Esophagus muscularis mucosa (tissue), 4 donors: ENCODE results near the gene C11orf21. TPM values are rescaled to one million over a fixed set of nuclear protein-coding genes. Genes with fewer than 3 reads are reported as not detected.

Source experiments
- DNase-seq: peaks from one replicate; pipeline ENCODE4 v3.0.0-alpha.2; 2017; ENCODE audit errors: extremely low spot score
- H3K27ac ChIP-seq, 4 donors: fragments of 200-600 bp; sonication (generic); replicated peaks in 1 of 4; 1 replicate in 3 of 4; 2 replicates in 1 of 4; pipeline ENCODE4 v1.5.1; 2016 to 2019; ENCODE audit warnings: mild to moderate bottlenecking in 1 of 4
- H3K27me3 ChIP-seq, 4 donors: fragments of 200-600 bp; sonication (generic); one replicate each; pipeline versions ENCODE4 v1.5.1 to v1.6.0; 2016 to 2019
- H3K36me3 ChIP-seq, 4 donors: fragments of 200-600 bp; sonication (generic); one replicate each; pipeline ENCODE4 v1.5.1; 2016 to 2019
- H3K4me1 ChIP-seq, 4 donors: fragments of 200-600 bp; sonication (generic); one replicate each; pipeline ENCODE4 v1.5.1; 2016 to 2019
- H3K4me3 ChIP-seq, 4 donors: fragments of 200-600 bp; sonication (generic); 1 replicate in 2 of 4; 2 replicates in 2 of 4; pipeline ENCODE4 v1.5.1; 2016 to 2019; ENCODE audit warnings: mild to moderate bottlenecking in 4 of 4, moderate library complexity in 1 of 4
- H3K9me3 ChIP-seq, 4 donors: fragments of 200-600 bp; sonication (generic); 1 replicate in 3 of 4; 2 replicates in 1 of 4; pipeline ENCODE4 v1.5.1; 2016 to 2019
- CTCF ChIP-seq, 3 experiments: fragments of 200-600 bp in 2 of 3; fragments of 450-650 bp in 1 of 3; sonication (generic) in 2 of 3; IDR thresholded peaks; one replicate each; pipeline ENCODE4 v1.5.1; 2017 to 2019; ENCODE audit warnings: antibody characterized with exemption in 3 of 3, mild to moderate bottlenecking in 2 of 3, moderate library complexity in 1 of 3
- EP300 ChIP-seq: sonication (generic); formaldehyde crosslinking; IDR thresholded peaks from one replicate; pipeline ENCODE4 v1.6.1; 2017; ENCODE audit warnings: antibody characterized with exemption
- POLR2A ChIP-seq: fragments of 450-650 bp; IDR thresholded peaks from one replicate; pipeline ENCODE4 v1.6.1; 2017; ENCODE audit warnings: antibody characterized with exemption, moderate library complexity, mild to moderate bottlenecking, low read depth
- POLR2AphosphoS5 ChIP-seq, 2 donors: sonication (generic); formaldehyde crosslinking; IDR thresholded peaks; one replicate each; pipeline ENCODE4 v1.6.1; 2017; ENCODE audit warnings: antibody characterized with exemption in 2 of 2
- WGBS: methylation state at CpG from one replicate; pipeline ENCODE4 v1.1.5; 2018; 5-methylcytosine and 5-hydroxymethylcytosine counted together
- intact Hi-C: fragments of 100-400 bp; cut with DNase I; formaldehyde crosslinking; loops from one replicate; pipeline ENCODE4 v1.15.1; 2023
- total RNA-seq, 4 donors: library from RNA; depleted of rRNA; stranded (reverse); fragments of >200 nt; gene quantifications; one replicate each; pipeline versions ENCODE4 v1.1.0 to v1.2.1, GENCODE V29; 2016

Gene C11orf21
- total RNA-seq, 4 donors from 2014 or later, result 0.29 to 1.2 (median 0.83) TPM; not detected in 1

- H3K36me3 ChIP-seq, result no peaks in the 10 kb centered on the region
- TF ChIP-seq POLR2A, result no peak
- TF ChIP-seq EP300, result no peak
- no peak for TF ChIP-seq CTCF (IDR thresholded peaks at IDR 0.05)
- TF ChIP-seq POLR2AphosphoS5 (IDR thresholded peaks at IDR 0.05), result no peak
- H3K4me1 ChIP-seq, result peaks cover 10 to 12% (median 11%) of the 10 kb centered on the region in 4 donors
- H3K9me3 ChIP-seq, result peaks cover 0 to 11% (median 5%) of the 10 kb centered on the region in 4 donors
- H3K27ac ChIP-seq, result no peak overlapping the region
- 69% methylated on average over 9 of the region's 10 CpGs for WGBS
- H3K4me3 ChIP-seq, result no peak overlapping the region
- H3K27me3 ChIP-seq, result no peaks in the 10 kb centered on the region
- DNase-seq, result no peak
- intact Hi-C loops, result no loop called here
These were observed 18.2 kb upstream of the C11orf21 start for GRCh38 chr11:2319791-2320472.

GRCh38 chr11:2318707-2319106 is 17.0 kb upstream of the C11orf21 start:
- Histone ChIP-seq H3K4me3 (no peak overlapping the region), H3K4me1 (peaks cover 22 to 25% (median 23%) of the 10 kb centered on the region in 4 donors), H3K27ac (no peak overlapping the region), H3K27me3 (no peaks in the 10 kb centered on the region), H3K9me3 (peaks cover 0 to 11% (median 5%) of the 10 kb centered on the region in 4 donors), H3K36me3 (no peaks in the 10 kb centered on the region)
- intact Hi-C loops, result no loop called here
- no peak for DNase-seq
- TF ChIP-seq EP300 (no peak), POLR2AphosphoS5 (IDR thresholded peaks at IDR 0.05) (no peak), CTCF (IDR thresholded peaks at IDR 0.05) (no peak), POLR2A (no peak)
- WGBS, result 92% methylated on average over 6 of the region's 7 CpGs

GRCh38 chr11:2318123-2318522 is 16.4 kb upstream of the C11orf21 start:
- 85% methylated on average over 4 of the region's 4 CpGs for WGBS
- intact Hi-C loops, result no loop called here
- no peak for TF ChIP-seq POLR2AphosphoS5 (IDR thresholded peaks at IDR 0.05)
- Histone ChIP-seq H3K27me3 (no peaks in the 10 kb centered on the region), H3K36me3 (no peaks in the 10 kb centered on the region), H3K4me1 (peaks cover 28 to 30% (median 29%) of the 10 kb centered on the region in 4 donors), H3K9me3 (peaks cover 0 to 11% (median 5%) of the 10 kb centered on the region in 4 donors), H3K4me3 (no peak overlapping the region), H3K27ac (no peak overlapping the region)
- no peak for DNase-seq

GRCh38 chr11:2317354-2318050 is 15.8 kb upstream of the C11orf21 start:
- H3K9me3 ChIP-seq, result peaks cover 0 to 11% (median 5%) of the 10 kb centered on the region in 4 donors
- intact Hi-C loops, result no loop called here
- 94% methylated on average over 16 of the region's 17 CpGs for WGBS
- DNase-seq, result no peak
- no peaks in the 10 kb centered on the region for H3K27me3 ChIP-seq
- H3K27ac ChIP-seq, result no peak overlapping the region
- TF ChIP-seq POLR2A (no peak), CTCF (IDR thresholded peaks at IDR 0.05) (no peak), EP300 (no peak), POLR2AphosphoS5 (IDR thresholded peaks at IDR 0.05) (no peak)
- no peaks in the 10 kb centered on the region for H3K36me3 ChIP-seq
- H3K4me3 ChIP-seq, result no peak overlapping the region
- peaks cover 29 to 37% (median 34%) of the 10 kb centered on the region in 4 donors for H3K4me1 ChIP-seq

- Histone ChIP-seq H3K4me3 (no peak overlapping the region), H3K27ac (no peak overlapping the region), H3K27me3 (no peaks in the 10 kb centered on the region), H3K36me3 (no peaks in the 10 kb centered on the region), H3K9me3 (peaks cover 0 to 11% (median 5%) of the 10 kb centered on the region in 4 donors), H3K4me1 (peaks cover 32 to 43% (median 40%) of the 10 kb centered on the region in 4 donors)
- intact Hi-C loops, result no loop called here
- DNase-seq, result no peak
- no peak for TF ChIP-seq POLR2AphosphoS5 (IDR thresholded peaks at IDR 0.05)
- no peak for TF ChIP-seq CTCF (IDR thresholded peaks at IDR 0.05)
- TF ChIP-seq POLR2A, result no peak
- no peak for TF ChIP-seq EP300
- WGBS, result 91% methylated on average over 3 of the region's 3 CpGs
These were observed 15.2 kb upstream of the C11orf21 start for GRCh38 chr11:2316963-2317244.
